Stimulated activated CD8-positive, alpha-beta memory T cell treated with anti-CD3 and anti-CD28 coated beads, Interleukin-15, amount 100 ng/mL, for 48 hours (primary cell): Measurements from ENCODE around the gene TSPAN12.
"Not testable (repeated sequence)": the region's sequence is repeated elsewhere in the genome, so short reads cannot be mapped to it uniquely, and the experiment has no call there.

Experiments used
- DNase-seq, 2 donors: peaks; one replicate each; pipeline ENCODE4 v3.0.0-alpha.2; 2020; ENCODE audit warnings: low read depth in 2 of 2

TSPAN12 gene, protein sequence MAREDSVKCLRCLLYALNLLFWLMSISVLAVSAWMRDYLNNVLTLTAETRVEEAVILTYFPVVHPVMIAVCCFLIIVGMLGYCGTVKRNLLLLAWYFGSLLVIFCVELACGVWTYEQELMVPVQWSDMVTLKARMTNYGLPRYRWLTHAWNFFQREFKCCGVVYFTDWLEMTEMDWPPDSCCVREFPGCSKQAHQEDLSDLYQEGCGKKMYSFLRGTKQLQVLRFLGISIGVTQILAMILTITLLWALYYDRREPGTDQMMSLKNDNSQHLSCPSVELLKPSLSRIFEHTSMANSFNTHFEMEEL

GRCh38 chr7:120857588-120858573, at the start of gene TSPAN12:
TSS of gene TSPAN12 (minus strand) at chr7:120858144. CDS start at chr7:120856763, 1,381 bp downstream.
- peak; percentile 27 to 28 for DNase-seq

DNA sequence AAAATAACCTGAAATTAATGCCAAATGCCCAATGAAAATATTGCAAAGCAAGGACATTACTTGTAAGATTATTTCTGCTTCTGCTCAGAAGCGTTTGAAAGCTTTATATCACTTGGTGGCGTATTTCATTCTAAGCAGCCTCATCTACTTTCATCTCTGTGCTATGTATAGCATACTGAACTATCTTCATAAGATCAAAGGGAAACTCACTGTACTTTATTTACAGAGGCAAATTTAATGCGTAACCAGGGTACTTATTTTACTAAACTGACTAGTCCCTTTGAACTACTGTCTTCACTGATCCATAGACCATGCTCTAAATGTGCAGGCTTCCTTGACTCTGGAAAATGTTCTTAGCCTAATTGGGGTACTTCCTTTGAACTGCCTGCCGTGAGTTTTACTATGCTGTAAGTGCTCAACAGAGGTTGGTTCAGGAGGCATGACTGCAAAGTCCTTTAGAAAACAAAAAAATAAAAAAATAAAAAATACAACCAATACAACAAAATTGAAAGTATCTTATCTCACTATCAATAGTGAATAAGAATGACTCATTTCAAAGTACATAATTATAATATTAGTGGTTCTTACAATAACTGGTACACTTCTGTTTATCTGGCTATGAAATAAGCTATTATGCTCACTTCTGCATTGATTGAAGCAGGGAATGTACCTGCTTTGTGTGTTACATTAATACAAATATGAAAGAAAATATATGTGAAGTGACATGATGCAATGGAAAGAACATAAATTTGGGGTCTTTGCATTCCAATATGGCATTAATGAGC, 41.0 kb upstream of the TSPAN12 start:
- no peak for DNase-seq

DNA sequence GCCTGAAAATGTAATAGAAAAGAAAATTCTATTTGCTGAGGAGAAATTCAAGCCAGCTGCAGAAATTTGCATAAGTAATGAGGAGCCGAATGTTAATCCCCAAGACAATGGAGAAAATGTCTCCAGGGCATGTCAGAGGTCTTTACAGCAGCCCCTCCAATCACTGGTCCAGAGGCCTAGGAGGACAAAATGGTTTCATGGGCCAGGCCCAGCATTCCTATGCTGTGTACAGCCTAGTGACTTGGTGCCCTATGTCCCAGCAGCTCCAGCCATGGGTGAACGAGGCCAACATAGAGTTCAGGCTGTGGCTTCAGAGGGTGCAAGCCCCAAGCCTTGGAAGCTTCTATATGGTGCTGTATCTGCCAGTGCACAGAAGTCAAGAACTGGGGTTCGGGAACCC, 37.3 kb upstream of the TSPAN12 start:
- DNase-seq = not testable (repeated sequence)

DNA sequence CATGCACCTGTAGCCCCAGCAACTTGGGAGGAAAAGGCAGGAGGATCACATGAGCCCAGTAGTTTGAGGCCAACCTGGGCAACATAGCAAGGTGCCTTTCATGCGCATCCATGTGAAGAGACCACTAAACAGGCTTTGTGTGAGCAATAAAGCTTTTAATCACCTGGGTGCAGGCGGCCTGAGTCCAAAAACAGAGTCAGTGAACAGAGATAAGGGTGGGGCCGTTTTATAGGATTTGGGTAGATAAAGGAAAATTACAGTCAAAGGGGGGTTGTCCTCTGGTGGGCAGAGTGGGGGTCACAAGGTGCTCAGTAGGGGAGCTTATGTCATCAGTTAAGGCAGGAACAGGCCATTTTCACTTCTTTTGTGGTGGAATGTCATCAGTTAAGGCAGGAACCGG, 27.7 kb upstream of the TSPAN12 start:
- DNase-seq = not testable (repeated sequence)

- no peak for DNase-seq
Measured at GRCh38 chr7:120877701-120878100, 19.8 kb upstream of the TSPAN12 start.

DNA sequence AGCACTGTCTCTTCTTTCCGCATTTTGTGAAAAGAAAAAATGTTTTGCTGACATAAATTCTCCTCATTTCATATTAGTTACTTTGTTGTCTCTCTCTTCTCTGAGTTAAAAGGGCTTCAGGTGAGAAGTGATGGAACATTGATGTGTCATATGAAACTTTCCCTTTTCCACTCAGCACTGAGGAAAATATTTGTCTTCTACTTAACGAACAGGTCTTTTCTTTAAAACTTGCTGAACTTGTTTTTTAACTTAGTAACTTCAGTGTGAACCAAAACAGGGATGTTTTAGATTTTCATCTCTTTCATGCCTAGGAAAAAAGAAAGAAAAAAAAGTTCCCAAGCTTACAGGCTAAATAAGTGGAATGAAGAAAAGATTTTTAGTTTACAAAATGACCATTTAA, 19.0 kb upstream of the TSPAN12 start:
- DNase-seq = no peak

GRCh38 chr7:120874722-120875121, 16.8 kb upstream of the TSPAN12 start:
- no peak for DNase-seq

DNA sequence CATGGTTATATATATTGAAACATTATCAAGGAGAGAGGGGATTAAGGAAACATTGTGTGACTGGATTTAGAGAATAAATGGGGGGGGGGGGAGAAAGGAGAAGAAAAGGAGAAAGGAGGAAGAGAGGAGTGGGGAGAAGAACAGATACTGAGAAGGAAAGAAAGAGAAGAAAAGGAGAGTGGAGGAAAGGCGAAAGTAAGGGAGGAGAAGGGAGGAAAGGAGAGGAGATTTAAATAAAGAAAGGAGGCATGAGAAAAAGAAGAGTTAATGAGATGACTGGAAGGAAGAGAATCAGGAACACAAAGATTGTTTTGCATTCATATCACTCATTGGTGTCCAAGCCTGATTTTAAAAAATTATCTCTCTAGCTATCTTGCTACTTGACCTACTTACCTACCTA, 16.1 kb upstream of the TSPAN12 start:
- no peak for DNase-seq

- DNase-seq = no peak
Measured at GRCh38 chr7:120873401-120873800, 15.5 kb upstream of the TSPAN12 start.

DNA sequence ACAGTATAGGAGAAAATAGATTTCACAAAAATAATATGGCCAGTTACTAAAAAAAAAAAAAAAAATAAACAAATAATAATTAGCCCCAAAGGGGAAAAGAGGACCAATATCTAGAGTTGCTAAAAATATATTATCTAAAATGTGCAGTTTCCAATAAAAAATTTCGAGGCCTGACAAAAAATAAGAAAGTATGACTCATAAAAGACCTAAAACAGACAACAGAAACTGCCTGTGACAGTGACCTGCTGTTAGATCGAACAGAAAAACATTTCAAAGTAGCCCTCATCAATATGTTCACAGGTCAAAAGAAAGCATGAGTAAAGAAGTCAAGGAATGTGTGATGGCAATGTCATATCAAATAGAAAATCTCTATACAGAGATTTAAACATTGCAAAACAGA, 11.8 kb upstream of the TSPAN12 start:
- no peak for DNase-seq

GRCh38 chr7:120867932-120868331, 10.0 kb upstream of the TSPAN12 start:
- DNase-seq = no peak

- no peak for DNase-seq
Measured at GRCh38 chr7:120865191-120865981, 7.4 kb upstream of the TSPAN12 start.

DNA sequence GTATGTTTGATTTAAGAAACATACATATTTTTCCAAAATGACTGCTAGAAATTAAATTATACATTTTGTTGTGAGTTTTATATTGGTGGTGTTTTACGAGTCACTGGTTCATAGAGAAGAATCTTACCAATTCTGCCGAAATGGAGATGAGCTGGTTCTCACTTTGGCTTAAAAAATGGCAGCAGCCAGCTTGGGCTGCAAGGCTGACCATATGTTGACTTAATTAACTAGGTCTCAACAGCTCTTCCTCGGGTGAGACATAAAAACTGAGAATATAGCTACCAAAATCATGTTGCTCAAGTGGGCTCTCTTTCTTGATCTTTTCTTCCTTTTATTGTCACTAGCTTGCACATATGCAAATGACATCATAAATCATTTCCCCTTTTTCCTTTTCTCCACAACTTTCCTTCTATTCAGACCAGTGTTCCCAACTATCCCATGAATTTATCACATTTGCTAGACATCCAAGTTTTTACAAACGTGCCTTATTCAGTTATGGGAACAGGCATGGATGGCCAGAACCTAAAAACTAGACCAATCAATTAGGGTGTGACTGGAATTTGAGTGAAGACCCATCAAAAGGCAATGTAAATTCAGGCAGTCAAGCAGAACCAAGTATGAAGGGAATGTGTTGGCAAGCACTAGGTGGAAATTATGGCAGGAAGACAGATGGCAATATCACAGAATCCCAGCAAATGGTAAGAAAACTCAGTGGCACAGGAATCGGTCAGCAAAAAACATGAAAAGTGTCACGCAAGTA, 6.4 kb upstream of the TSPAN12 start:
- no peak for DNase-seq

- DNase-seq = no peak
Measured at GRCh38 chr7:120862987-120863590, 5.1 kb upstream of the TSPAN12 start.

DNA sequence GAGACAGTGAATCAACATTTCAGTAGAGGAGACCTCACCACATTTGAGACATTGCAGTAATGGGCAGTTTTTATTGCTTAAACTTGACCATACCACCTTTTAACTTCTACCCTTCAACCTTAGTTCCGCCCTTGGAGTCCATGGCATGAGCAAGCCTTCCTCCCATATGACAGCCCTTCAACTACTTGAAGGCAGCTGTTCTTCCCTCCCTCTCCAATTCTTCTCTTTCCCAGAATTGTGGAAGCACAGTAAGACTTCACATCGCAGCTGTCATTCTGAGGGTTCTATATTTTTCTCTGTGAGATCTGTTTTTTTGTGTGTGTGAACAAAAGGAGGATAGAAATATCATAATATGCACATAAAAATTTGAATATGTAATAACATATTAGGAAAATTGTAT, 2.2 kb upstream of the TSPAN12 start:
- no peak for DNase-seq

DNA sequence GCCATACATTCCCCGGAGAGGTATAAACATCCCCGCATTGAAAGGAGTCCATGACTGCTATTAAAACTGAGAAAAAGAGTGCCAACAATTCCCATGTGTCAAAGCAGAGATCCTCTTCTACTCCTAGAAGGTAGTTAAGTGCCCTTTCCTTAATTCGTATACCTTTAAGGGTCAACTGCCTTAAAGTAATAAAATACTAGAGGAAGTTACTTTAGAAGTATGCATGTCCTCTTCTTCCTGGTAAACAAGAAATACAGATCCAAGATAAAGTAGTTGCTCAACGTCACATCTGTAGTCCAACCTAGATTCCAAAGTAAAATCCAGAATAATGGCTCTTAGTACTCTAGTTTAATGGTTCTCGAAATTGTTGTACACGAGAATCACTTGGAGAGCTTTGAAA, 1.5 kb upstream of the TSPAN12 start:
- no peak for DNase-seq

DNA sequence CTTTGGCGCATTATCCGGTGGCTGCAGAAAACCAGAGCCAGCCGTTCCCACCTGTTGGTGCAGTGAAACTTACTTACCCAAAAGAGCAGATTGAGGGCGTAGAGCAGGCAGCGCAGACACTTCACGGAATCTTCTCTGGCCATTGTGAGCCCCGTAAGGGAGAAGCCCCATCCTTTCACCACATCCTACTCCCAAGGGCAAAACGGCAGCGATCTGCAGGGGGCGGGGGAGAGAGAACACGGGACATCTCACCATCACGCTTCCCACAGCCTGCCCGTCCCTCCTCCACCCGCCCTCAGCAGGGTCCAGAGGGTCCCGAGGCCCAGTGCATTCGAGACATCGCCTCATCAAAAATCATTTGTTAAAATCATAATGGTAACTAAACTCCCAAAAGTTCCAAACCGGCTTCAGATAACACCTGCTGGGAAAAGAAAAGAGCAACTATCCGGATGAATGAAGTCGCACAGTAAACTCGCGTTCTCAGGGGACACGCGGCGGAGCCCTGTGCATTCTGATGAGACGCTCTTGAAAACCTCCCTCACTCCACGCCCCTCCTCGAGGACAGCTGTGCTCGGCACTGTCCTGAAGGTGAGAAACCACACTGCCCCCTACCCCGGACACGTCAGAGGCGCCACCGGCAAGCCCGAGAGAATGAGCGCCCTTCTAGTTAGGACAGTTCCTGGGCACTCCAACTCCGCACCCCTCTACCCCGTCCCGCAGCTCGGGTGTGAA, 1.2 kb downstream of the TSPAN12 start:
- no peak for DNase-seq

GRCh38 chr7:120856198-120856597, 1.7 kb downstream of the TSPAN12 start:
- no peak for DNase-seq

- DNase-seq = no peak
Measured at GRCh38 chr7:120852700-120853099, 5.2 kb downstream of the TSPAN12 start.
